Ureter (tissue), 1 donor: ENCODE measurements around the gene FAM181A. TPM values are rescaled to one million over a fixed set of nuclear protein-coding genes. Genes with fewer than 3 reads are reported as not detected.

Experiments used
- DNase-seq: peaks from one replicate; pipeline ENCODE4 v3.0.0-alpha.2; 2020; ENCODE audit warnings: low spot score
- total RNA-seq: library from RNA; stranded (reverse); gene quantifications from one replicate; pipeline ENCODE4 v1.2.4, GENCODE V29; 2023
- donor health status: DM: yes; HTN: yes; CAD: no.

FAM181A gene
- total RNA-seq, 1 donor from 2014 or later, result not detected

DNA sequence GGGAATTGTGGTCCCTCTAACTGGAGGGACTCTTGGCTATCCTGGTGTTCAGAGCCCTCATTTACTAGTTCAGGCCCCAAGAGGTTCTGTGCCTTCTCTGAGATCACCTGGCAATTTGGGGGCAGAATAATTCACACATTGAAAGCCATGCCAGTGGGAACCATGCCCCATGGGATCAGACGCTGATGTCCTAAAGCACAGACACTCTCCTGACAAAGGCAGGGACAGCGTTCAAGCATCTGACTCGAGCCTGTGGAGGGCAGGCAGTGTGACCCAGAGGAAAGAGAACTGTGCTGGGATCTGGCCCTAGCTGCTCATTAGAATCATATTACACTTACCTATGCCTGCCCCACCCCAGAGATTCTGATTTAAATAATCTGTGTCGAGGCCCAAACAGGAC, 51.6 kb downstream of the FAM181A start:
- no peak for DNase-seq

Other genes with a start within 250 kb of the FAM181A start
- gene PRIMA1, start 138.9 kb upstream of the FAM181A start, total RNA-seq, result 5.9 TPM
- 35.1 TPM for gene ASB2, start 49.2 kb downstream of the FAM181A start, total RNA-seq
- gene CCDC197, start 70.0 kb downstream of the FAM181A start, total RNA-seq, result not detected
- gene OTUB2, start 99.0 kb downstream of the FAM181A start, total RNA-seq, result 1.6 TPM
- 191 TPM for gene DDX24, start 153.9 kb downstream of the FAM181A start, total RNA-seq
- gene IFI27L1, start 154.0 kb downstream of the FAM181A start, total RNA-seq, result 9.4 TPM
- gene IFI27, start 183.4 kb downstream of the FAM181A start, total RNA-seq, result 62.6 TPM
- 29.1 TPM for gene IFI27L2, start 202.3 kb downstream of the FAM181A start, total RNA-seq
- 0.60 TPM for gene PPP4R4, start 247.0 kb downstream of the FAM181A start, total RNA-seq